ENCODE data around the gene SLC44A1. TPM values are rescaled to one million over a fixed set of nuclear protein-coding genes. Genes with fewer than 3 reads are reported as not detected.

SLC44A1 gene
- total RNA-seq, 6 experiments from 2014 or later = 46.6 to 66.3 (median 56.0) TPM

DNA sequence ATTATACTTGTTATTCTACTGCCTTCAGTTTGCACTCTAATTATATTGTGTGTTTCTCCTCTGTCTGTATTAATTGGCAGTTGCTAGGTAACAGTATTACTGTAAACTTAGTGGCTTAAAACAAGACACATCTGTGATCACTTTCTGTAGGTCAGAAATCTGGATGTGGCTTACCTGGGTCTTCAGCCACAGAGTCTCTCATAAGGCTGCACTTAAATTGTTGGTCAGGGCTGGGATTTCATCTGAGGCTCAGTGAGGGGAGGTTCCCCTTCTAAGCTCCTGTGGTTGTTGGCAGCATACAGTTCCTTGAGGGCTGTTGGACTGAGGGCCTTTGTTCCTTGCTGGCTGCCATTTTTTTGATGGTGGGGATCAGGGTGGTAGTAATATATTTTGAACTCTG lies 68.8 kb downstream of the SLC44A1 start:
- no peaks in the 10 kb centered on the region for H3K4me1 Mint-ChIP-seq (ENCODE audit: low read depth)
- H3K36me3 Mint-ChIP-seq (ENCODE audit: low read depth) = peaks cover 6% of the 10 kb centered on the region
- no peak for DNase-seq
- H3K9me3 Mint-ChIP-seq = no peaks in the 10 kb centered on the region
- TF ChIP-seq, protein P1, sequence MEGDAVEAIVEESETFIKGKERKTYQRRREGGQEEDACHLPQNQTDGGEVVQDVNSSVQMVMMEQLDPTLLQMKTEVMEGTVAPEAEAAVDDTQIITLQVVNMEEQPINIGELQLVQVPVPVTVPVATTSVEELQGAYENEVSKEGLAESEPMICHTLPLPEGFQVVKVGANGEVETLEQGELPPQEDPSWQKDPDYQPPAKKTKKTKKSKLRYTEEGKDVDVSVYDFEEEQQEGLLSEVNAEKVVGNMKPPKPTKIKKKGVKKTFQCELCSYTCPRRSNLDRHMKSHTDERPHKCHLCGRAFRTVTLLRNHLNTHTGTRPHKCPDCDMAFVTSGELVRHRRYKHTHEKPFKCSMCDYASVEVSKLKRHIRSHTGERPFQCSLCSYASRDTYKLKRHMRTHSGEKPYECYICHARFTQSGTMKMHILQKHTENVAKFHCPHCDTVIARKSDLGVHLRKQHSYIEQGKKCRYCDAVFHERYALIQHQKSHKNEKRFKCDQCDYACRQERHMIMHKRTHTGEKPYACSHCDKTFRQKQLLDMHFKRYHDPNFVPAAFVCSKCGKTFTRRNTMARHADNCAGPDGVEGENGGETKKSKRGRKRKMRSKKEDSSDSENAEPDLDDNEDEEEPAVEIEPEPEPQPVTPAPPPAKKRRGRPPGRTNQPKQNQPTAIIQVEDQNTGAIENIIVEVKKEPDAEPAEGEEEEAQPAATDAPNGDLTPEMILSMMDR (IDR thresholded peaks at IDR 0.05) = no peak
- H3K4me3 Mint-ChIP-seq = no peak overlapping the region
- no peaks in the 10 kb centered on the region; the same call in 1 of the 2 replicates for H3K27me3 Mint-ChIP-seq (ENCODE audit: insufficient read depth)
- H3K27ac Mint-ChIP-seq = no peak overlapping the region

DNA sequence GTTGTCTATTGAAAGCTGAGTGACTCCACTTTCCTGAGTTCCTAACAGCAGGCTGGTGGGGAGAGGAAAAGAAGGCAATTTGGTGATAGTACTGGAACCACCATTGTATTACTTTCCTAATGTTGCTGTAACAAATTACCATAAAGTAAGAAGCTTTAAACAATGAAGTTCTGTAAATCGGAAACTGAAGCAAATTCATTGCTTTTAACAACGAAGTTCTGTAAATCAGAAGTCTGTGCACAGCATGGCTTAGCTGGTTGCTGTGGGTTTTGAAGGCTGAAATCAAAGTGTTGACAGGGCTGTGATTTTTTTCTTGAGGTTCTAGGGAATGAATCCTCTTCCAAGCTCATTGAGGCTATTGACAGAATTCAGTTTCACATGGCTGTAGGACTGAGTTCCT lies 72.3 kb downstream of the SLC44A1 start:
- Mint-ChIP-seq H3K36me3 (ENCODE audit: low read depth) (peaks cover 10% of the 10 kb centered on the region), H3K4me3 (no peak overlapping the region), H3K4me1 (ENCODE audit: low read depth) (no peaks in the 10 kb centered on the region), H3K27ac (no peak overlapping the region), H3K27me3 (ENCODE audit: insufficient read depth) (no peaks in the 10 kb centered on the region; the same call in 1 of the 2 replicates), H3K9me3 (no peaks in the 10 kb centered on the region)
- TF ChIP-seq, protein P1 (IDR thresholded peaks at IDR 0.05) = no peak
- DNase-seq = no peak

GRCh38 chr9:105318729-105319191 lies 74.3 kb downstream of the SLC44A1 start:
- no peaks in the 10 kb centered on the region for H3K4me1 Mint-ChIP-seq (ENCODE audit: low read depth)

GRCh38 chr9:105319202-105319813 lies 74.9 kb downstream of the SLC44A1 start:
- H3K27ac Mint-ChIP-seq = no peak overlapping the region
- no peak for DNase-seq
- no peak overlapping the region for H3K4me3 Mint-ChIP-seq
- TF ChIP-seq, protein P1 (IDR thresholded peaks at IDR 0.05) = no peak
- no peaks in the 10 kb centered on the region for H3K4me1 Mint-ChIP-seq (ENCODE audit: low read depth)
- no peaks in the 10 kb centered on the region; the same call in 1 of the 2 replicates for H3K27me3 Mint-ChIP-seq (ENCODE audit: insufficient read depth)
- peaks cover 10% of the 10 kb centered on the region for H3K36me3 Mint-ChIP-seq (ENCODE audit: low read depth)
- H3K9me3 Mint-ChIP-seq = no peaks in the 10 kb centered on the region

More at GRCh38 chr9:105318729-105319191, 74.3 kb downstream of the SLC44A1 start:
- TF ChIP-seq, protein P1 (IDR thresholded peaks at IDR 0.05) = no peak
- Mint-ChIP-seq H3K36me3 (ENCODE audit: low read depth) (peaks cover 10% of the 10 kb centered on the region), H3K27ac (no peak overlapping the region), H3K4me3 (no peak overlapping the region), H3K27me3 (ENCODE audit: insufficient read depth) (no peaks in the 10 kb centered on the region; the same call in 1 of the 2 replicates), H3K9me3 (no peaks in the 10 kb centered on the region)
- DNase-seq = no peak

GRCh38 chr9:105320568-105320967 lies 76.1 kb downstream of the SLC44A1 start:
- TF ChIP-seq, protein P1 (IDR thresholded peaks at IDR 0.05) = no peak
- no peaks in the 10 kb centered on the region for H3K4me1 Mint-ChIP-seq (ENCODE audit: low read depth)

More at GRCh38 chr9:105320568-105320967, 76.1 kb downstream of the SLC44A1 start:
- H3K27ac Mint-ChIP-seq = no peak overlapping the region
- H3K4me3 Mint-ChIP-seq = no peak overlapping the region
- H3K9me3 Mint-ChIP-seq = no peaks in the 10 kb centered on the region
- peaks cover 10% of the 10 kb centered on the region for H3K36me3 Mint-ChIP-seq (ENCODE audit: low read depth)
- DNase-seq = no peak
- H3K27me3 Mint-ChIP-seq (ENCODE audit: insufficient read depth) = no peaks in the 10 kb centered on the region; the same call in 1 of the 2 replicates

Measured in HFFc6 (cell line).